AG20443 (cell line): ENCODE data around the gene SLC9A8.
"Not testable (repeated sequence)": the region's sequence is repeated elsewhere in the genome, so short reads cannot be mapped to it uniquely, and the experiment has no call there.

Experiments used
- DNase-seq: peaks from one replicate; pipeline ENCODE4 v3.0.0; 2012; ENCODE audit warnings: low spot score, mixed read lengths

Gene SLC9A8

DNA sequence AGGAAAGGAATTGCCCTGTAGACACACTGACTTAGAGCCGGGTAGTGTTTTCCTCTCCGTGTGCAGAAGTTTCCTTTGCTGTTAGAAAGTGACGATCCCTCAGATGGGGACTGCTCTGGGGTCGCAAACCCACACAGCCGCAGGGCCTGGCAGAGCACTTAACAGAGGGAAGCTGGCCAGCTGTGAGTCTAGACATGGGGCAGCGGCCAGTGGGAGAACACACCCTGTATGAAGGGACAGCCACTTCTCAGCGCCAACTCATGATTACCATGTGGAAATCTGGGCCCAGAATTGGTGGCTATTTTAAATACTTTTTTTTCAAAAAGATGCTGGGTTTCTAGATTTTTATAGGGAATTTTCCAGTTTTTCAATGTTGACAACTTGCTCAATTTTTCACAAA is 39.4 kb downstream of the SLC9A8 start:
- DNase-seq, result peak; percentile 36

- no peak for DNase-seq
These were observed 40.0 kb downstream of the SLC9A8 start for GRCh38 chr20:49852522-49853080.

- peak; percentile 40 for DNase-seq
These were observed 41.0 kb downstream of the SLC9A8 start for GRCh38 chr20:49853640-49854039.

DNA sequence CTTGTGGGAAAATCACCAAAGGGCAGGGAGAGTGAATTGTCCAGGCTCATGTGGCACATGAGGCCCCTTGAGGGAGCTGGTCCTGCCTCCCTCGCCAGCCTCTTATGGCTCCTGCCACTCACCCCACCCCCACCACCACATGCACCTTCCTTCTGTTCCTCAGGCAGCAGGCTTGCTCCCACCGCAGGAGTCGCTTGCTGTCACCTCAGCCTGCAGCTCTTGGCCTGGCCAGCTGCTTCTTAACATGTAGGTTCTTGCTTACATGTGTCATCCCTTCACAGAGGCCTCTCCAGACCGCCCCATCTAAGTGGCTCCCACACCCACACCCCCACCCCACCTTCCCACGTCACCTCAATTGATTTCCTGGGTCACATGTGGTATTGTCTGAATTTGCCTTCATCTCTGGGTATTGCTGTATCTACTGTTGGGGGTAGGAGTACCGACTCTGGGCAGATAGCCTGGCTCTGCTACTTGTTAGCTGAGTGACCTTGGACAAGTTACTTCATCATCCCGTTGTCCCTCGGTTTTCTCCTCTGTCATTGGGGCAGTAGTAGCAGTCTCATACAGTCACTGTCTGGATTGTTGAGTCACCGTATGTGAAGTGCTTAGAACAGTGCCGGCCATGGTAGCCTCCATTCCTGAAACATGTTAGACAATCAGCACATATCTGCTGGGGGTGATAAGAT is 41.7 kb downstream of the SLC9A8 start:
- no peak for DNase-seq

GRCh38 chr20:49856904-49857303 is 44.3 kb downstream of the SLC9A8 start:
- DNase-seq, result no peak

GRCh38 chr20:49858076-49858585 is 45.5 kb downstream of the SLC9A8 start:
- peak; percentile 17 for DNase-seq

GRCh38 chr20:49859011-49859410 is 46.4 kb downstream of the SLC9A8 start:
- DNase-seq, result no peak

DNA sequence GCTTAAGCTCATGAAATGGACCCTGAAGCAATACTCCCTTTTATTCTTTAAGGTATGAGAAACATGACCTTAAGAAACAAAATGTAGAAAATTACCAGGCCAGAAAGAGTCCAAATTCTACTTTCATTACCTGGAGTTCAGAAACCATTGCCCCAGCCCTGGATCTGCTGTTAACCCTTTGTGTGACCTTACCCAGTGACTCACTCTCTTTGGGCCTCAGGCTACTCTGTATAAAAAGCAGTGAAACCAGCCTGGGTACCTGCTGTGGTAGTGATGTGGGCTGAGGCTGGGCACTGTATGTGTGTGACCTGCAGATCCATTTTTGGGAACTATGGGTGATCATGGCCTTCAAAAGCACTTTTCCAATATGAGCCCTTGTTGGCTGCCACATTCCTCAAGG is 47.2 kb downstream of the SLC9A8 start:
- no peak for DNase-seq

DNA sequence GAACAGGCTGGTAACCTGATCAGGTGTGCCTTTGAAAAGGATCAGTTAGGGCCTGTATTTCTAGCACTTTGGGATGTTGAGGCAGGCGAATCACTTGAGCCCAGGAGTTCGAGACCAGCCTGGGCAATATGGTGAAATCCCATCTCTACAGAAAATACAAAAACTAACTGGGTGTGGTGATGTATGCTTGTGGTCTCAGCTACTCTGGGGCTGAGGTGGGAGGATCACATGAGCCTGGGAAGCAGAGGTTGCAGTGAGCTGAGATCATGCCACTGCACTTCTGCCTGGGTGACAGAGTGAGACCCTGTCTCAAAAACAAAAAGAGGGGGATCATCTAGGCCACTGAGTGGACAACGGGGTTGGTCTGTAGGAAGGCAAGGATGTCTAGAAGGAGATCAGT is 48.6 kb downstream of the SLC9A8 start:
- not testable (repeated sequence) for DNase-seq

DNA sequence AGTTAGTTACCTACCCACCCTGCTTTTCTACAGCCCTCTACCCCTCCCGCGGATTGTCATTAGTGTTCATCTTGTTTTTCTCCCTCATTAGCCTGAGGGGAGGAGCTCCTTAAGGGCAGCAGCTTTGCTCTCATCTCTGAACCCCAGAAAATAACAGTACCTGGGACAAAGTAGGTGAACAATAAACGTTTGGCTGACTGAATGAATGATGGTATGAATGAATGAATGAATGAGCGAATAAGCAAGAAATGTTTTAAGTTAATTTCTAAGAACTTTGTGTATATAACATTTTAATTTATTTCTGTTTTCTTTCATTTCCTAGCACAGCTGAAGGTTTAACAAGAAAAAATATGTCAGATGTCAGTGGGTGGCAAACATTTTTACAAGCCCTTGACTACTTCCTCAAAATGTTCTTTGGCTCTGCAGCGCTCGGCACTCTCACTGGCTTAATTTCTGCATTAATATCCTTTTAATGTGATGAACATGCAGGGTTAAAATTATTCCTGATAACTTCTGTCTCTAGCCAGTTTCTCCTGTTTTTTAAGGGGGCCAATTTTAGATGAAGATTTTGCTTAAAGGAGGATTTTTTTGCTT is 50.1 kb downstream of the SLC9A8 start:
- DNase-seq, result no peak

- DNase-seq, result no peak
These were observed 51.0 kb downstream of the SLC9A8 start for GRCh38 chr20:49863666-49864065.

- DNase-seq, result peak; percentile 62
These were observed 52.9 kb downstream of the SLC9A8 start for GRCh38 chr20:49865559-49865958.

DNA sequence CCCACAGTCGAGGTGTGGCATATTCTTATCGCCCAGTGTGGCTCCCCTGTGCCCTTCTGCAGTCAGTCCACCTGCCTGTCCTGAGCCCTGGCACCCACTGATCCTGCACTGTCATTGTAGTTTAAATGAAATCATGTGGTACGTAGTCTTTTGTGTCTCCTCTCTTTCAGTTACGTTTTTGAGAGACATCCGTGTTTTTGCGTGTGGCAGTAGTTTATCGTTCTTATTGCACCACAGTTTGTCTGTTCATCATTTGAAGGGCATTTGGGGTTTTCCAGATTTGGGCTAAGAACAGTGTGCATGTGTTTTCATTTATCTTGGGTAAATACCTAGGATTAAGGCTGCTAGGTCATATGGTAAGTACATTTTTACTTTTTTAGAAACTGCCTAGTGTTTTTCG is 53.4 kb downstream of the SLC9A8 start:
- peak; percentile 63 for DNase-seq

- no peak for DNase-seq
These were observed 55.0 kb downstream of the SLC9A8 start for GRCh38 chr20:49867453-49868215.

DNA sequence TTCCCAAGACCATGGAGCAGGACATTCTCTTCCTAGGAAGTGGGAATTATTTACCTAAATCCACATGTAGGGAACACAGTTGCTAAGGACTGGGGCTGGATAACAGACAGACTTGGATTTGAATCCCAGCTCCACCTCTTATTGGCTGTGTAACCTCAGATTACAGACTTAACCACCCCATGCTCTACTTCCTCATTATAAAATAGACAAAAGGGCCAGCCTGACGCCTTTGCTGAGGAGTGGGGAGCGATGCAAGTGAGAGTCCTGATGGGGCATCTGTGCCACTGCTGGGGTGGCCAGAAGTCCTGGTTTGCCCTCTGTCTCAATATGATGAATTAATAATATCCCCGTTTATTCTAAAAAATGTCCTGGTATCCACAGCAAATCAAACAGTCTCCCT is 55.9 kb downstream of the SLC9A8 start:
- no peak for DNase-seq

DNA sequence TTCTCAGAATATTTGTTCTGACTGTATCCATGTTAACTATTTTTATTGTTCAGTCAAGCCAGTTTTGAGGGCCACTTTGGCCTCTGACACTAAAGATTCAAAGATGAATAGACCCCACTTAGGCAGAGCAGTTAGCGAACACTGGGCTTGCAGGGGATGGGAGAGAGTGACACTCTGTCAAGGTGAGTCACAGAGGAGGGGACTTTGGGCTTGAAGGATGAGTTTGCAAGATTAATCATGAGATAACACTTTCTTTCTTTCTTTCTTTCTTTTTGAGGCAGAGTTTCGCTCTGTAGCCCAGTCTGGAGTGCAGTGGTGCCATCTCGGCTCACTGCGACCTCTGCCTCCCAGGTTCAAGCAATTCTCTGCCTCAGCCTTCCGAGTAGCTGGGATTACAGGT is 56.3 kb downstream of the SLC9A8 start:
- no peak for DNase-seq

GRCh38 chr20:49870261-49870660 is 57.6 kb downstream of the SLC9A8 start:
- DNase-seq, result no peak

- DNase-seq, result no peak
These were observed 58.8 kb downstream of the SLC9A8 start for GRCh38 chr20:49871391-49871948.

GRCh38 chr20:49872056-49872455 is 59.4 kb downstream of the SLC9A8 start:
- DNase-seq, result no peak

GRCh38 chr20:49874696-49875095 is 62.1 kb downstream of the SLC9A8 start:
- DNase-seq, result no peak

DNA sequence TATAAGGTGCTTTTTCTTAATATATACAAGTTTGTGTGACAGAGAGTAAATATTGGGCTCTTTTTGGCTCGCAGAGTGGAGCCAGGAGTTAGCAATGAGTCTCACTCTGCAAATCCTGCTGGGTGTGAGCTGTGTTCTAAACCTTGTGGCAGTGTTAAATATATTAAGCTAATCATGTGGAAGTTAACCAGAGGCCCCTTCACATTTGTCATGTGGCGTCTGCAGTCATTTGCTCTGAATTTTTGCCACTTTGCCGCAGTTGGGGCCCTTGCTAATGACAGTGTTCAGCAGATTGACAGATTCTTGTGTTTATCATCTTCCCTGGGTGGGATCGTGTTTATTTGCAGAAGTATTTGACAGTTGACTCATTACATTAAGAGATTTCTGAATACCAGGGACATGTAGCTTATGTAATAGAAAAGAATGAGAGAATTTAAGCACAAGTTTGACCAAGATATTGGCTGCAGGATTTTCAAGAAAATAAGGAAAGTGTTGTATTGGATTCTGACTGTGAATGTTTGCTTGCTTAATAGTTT is 64.8 kb downstream of the SLC9A8 start:
- DNase-seq, result no peak

GRCh38 chr20:49878977-49879376 is 66.3 kb downstream of the SLC9A8 start:
- no peak for DNase-seq
